Coronary artery (tissue), 2 donors: Measurements from ENCODE around the gene CDH13.

ENCODE experiments used
- DNase-seq: peaks from one replicate; pipeline ENCODE4 v3.0.0-alpha.2; 2017; ENCODE audit warnings: low spot score
- H3K27ac ChIP-seq, 2 donors: fragments of 200-600 bp; sonication (generic); one replicate each; pipeline ENCODE4 v1.5.1; 2016 to 2019
- H3K4me3 ChIP-seq: fragments of 200-600 bp; sonication (generic); 2 replicates; pipeline ENCODE4 v1.5.1; 2016; ENCODE audit warnings: mild to moderate bottlenecking, moderate library complexity
- TF ChIP-seq, protein P1 (sequence below): fragments of 200-600 bp; sonication (generic); IDR thresholded peaks from one replicate; pipeline ENCODE4 v1.5.1; 2019; ENCODE audit warnings: antibody characterized with exemption

The CDH13 gene

GRCh38 chr16:82605863-82606620 lies 20.7 kb upstream of the CDH13 start:
- TF ChIP-seq, protein P1, sequence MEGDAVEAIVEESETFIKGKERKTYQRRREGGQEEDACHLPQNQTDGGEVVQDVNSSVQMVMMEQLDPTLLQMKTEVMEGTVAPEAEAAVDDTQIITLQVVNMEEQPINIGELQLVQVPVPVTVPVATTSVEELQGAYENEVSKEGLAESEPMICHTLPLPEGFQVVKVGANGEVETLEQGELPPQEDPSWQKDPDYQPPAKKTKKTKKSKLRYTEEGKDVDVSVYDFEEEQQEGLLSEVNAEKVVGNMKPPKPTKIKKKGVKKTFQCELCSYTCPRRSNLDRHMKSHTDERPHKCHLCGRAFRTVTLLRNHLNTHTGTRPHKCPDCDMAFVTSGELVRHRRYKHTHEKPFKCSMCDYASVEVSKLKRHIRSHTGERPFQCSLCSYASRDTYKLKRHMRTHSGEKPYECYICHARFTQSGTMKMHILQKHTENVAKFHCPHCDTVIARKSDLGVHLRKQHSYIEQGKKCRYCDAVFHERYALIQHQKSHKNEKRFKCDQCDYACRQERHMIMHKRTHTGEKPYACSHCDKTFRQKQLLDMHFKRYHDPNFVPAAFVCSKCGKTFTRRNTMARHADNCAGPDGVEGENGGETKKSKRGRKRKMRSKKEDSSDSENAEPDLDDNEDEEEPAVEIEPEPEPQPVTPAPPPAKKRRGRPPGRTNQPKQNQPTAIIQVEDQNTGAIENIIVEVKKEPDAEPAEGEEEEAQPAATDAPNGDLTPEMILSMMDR, result no peak
- Histone ChIP-seq H3K27ac (no peak overlapping the region), H3K4me3 (no peak overlapping the region)
- DNase-seq, result no peak

- no peak overlapping the region for H3K27ac ChIP-seq
- TF ChIP-seq, protein P1, result no peak
- DNase-seq, result no peak
- H3K4me3 ChIP-seq, result no peak overlapping the region
Measured at GRCh38 chr16:82609140-82609539, 17.6 kb upstream of the CDH13 start.

GRCh38 chr16:82612263-82612662 lies 14.5 kb upstream of the CDH13 start:
- no peak for DNase-seq
- Histone ChIP-seq H3K27ac (no peak overlapping the region), H3K4me3 (no peak overlapping the region)
- TF ChIP-seq, protein P1, result no peak

GRCh38 chr16:82616356-82616755 lies 10.4 kb upstream of the CDH13 start:
- no peak for DNase-seq
- no peak overlapping the region for H3K27ac ChIP-seq
- no peak overlapping the region for H3K4me3 ChIP-seq
- TF ChIP-seq, protein P1, result no peak

- no peak overlapping the region for H3K27ac ChIP-seq
- TF ChIP-seq, protein P1, result no peak
- DNase-seq, result no peak
- no peak overlapping the region for H3K4me3 ChIP-seq
Measured at GRCh38 chr16:82621781-82622180, 5.0 kb upstream of the CDH13 start.

- Histone ChIP-seq H3K4me3 (no peak overlapping the region), H3K27ac (no peak overlapping the region)
- no peak for DNase-seq
- TF ChIP-seq, protein P1, result no peak
Measured at GRCh38 chr16:82623241-82623640, 3.5 kb upstream of the CDH13 start.
